ENCODE results near the gene NTRK1.

Gene NTRK1

GRCh38 chr1:156900896-156901589 lies 40.4 kb downstream of the NTRK1 start:
- no peak for DNase-seq

- no peak for DNase-seq
Observed at GRCh38 chr1:156901590-156901900, 40.9 kb downstream of the NTRK1 start.

- no peak for DNase-seq
Observed at GRCh38 chr1:156901966-156902915, 41.6 kb downstream of the NTRK1 start.

GRCh38 chr1:156903328-156904091 lies 42.8 kb downstream of the NTRK1 start:
- DNase-seq = no peak

GRCh38 chr1:156904187-156904959 lies 43.7 kb downstream of the NTRK1 start:
- DNase-seq = no peak

- no peak for DNase-seq
Observed at GRCh38 chr1:156905176-156905575, 44.5 kb downstream of the NTRK1 start.

- no peak for DNase-seq
Observed at GRCh38 chr1:156905651-156906050, 45.0 kb downstream of the NTRK1 start.

GRCh38 chr1:156906206-156906906 lies 45.7 kb downstream of the NTRK1 start:
- DNase-seq = no peak

GRCh38 chr1:156908541-156908940 lies 47.9 kb downstream of the NTRK1 start:
- DNase-seq = no peak

GRCh38 chr1:156908955-156909354 lies 48.3 kb downstream of the NTRK1 start:
- DNase-seq = no peak

- DNase-seq = no peak
Observed at GRCh38 chr1:156909671-156910070, 49.0 kb downstream of the NTRK1 start.

- no peak for DNase-seq
Observed at GRCh38 chr1:156910309-156910782, 49.7 kb downstream of the NTRK1 start.

- no peak for DNase-seq
Observed at GRCh38 chr1:156911577-156912298, 51.1 kb downstream of the NTRK1 start.

GRCh38 chr1:156912310-156912709 lies 51.6 kb downstream of the NTRK1 start:
- no peak for DNase-seq

GRCh38 chr1:156912861-156913808 lies 52.5 kb downstream of the NTRK1 start:
- no peak for DNase-seq

GRCh38 chr1:156913809-156914387 lies 53.2 kb downstream of the NTRK1 start:
- DNase-seq = no peak

GRCh38 chr1:156914440-156914856 lies 53.8 kb downstream of the NTRK1 start:
- DNase-seq = no peak

- peak in 1 of 2 experiments; percentile 27 for DNase-seq
Observed at GRCh38 chr1:156920233-156921052, 59.8 kb downstream of the NTRK1 start, which contains the start of gene LRRC71. Gene LRRC71, plus strand, starts transcription at chr1:156920632. Its CDS starts 172 bp downstream, at chr1:156920804.

Measured in SW 1271 (cell line).